Forelimb muscle (tissue), 1 donor: ENCODE data around the gene TRAPPC14. TPM values are rescaled to one million over a fixed set of nuclear protein-coding genes. Genes with fewer than 3 reads are reported as not detected.

Experiments used
- DNase-seq: peaks from one replicate; pipeline ENCODE4 v3.0.0-alpha.2; 2013; ENCODE audit warnings: low read depth
- polyA plus RNA-seq: library from polyadenylated mRNA; unstranded; fragments of 120-200 nt; gene quantifications from one replicate; pipeline ENCODE4 v1.2.1, GENCODE V29; 2013; ENCODE audit not compliant: insufficient read length

The TRAPPC14 gene
- polyA plus RNA-seq, 1 donor = 13.0 TPM

DNA sequence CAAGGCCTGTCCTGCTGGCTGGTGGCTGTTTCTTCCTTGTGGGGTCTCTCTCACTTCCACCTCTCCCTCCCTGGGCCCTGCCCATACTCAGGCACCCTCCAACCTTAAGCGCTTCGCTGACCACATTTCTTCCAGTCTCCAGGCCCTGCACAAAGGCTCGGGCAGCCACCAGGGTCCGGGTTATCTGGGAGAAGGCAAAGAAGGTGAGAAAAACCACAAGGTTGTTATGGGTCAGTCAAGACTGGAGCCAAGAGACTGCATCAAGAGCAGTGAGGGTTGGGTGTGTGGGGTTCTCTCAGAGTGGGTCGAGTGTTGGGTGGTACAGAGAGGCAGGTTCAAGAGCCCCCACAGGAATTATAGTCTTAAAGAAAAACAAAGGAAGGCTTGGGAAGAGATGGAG lies 16.1 kb upstream of the TRAPPC14 start:
- no peak for DNase-seq

DNA sequence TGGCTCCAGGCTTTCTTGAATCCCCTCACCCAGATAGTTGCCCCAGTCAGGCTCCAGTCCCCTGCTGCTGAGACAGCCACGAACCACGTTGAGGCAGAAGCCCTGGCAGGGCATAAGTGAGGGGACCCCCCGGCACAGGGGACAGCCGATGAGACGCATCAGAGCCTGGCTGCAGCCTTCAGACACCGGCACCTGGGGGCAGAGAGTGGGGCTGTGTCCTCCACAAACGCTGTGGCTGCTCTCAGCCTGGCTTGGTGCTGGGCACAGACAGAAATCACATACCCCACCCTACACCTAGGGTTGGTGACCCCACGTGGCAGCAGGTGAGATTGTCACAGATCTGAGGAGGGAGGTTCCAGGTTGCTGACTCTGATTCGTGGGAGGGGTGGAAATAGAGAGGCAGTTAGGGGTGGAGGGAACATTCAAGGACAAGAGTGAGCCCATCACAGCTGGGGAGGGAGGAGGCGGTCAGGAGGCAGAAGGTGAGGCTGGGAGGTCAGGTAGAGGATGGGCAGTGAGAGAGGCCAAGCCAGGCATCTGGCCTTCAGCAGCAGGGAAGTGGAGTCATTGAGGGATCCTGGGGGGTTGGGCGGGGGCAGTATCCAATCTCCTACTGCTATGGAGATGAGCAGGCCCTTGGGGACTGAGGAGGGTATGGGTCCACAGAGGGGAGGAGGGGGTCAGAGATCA lies 15.4 kb upstream of the TRAPPC14 start:
- DNase-seq = no peak

DNA sequence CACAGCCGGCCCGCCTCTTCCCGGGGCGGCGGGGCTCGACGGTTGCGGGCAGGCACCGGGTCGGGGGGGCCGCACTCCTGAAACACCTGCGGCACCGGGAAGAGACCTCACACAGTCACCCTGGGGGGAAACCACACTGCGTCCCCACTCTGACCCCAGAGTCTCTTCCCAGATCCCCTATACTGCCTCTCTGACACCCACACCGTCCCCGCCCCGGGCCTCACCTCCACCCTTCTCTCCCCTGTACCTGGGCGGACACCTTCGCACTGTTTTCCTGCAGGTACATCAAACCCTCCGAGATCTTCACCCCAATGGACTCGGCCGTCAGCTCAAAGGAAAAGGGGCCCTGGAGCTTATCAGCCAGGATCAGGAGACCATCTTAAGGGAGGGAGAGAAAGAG lies 13.3 kb upstream of the TRAPPC14 start:
- DNase-seq = no peak

DNA sequence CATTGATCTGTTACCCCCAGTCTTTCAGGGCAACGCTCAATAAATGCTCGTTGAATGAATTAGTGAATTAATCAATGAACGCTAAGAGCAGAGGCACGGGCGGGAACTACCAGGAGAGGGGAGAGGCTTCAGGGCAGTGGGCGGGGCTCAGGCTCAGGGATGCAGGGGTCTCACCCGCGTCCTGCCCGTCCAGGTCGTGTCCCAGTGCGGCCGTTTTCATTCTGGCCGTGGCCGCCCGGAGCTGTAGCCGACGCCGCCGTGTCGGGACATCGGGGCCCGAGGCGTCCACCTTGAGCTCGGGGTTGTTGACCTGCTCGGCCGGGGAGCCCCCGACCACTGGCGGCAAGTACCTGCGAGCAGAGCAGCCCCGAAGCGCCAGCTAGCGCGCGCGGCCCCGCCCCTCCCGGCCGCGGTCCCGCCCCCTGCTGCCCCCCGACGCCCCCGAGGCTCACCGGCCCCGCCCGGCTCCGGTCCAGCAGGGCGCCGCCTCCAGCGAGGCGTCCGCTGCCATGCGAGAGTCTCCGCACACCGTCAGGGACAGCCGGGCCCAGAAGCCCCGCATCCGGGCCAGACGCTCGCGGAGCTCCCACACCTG lies 12.7 kb upstream of the TRAPPC14 start:
- no peak for DNase-seq

DNA sequence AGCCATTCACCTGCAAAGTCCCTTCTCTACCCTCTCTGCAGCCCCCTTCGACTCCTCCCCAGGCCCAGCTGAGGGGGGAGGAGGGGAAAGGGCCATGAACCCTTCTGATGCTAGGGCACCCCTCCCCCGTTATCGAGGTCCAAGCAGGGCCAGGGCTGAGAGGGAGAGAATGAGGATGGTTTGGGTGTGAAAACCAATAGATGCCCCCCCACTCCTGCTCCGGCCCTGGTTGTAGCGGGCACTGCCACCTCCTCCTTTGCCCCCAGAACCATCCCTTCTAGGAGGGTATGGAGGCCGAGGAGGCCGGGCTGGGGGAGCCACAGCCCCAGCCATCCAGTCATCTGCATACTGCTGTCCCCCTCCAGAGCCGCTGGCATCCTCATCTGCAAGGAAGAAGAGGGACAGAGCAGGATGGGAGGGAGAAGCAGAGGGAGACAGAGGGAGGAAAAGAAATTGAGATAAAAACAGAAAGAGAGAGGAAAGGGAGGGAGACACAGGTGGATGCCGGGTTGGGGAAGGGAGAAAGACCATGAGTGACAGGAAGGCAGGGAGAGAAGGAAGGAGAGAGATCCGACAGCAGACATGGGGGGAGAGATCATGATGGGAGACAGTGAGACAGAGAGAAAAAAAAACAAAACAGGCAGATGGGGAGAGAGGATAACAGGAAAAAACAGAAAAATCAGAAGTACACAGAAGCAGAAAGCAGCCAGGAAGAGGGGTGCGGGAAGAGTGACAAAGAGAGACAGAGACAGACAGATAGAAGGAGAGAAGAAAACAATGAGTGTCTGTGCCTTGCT lies 11.8 kb upstream of the TRAPPC14 start:
- no peak for DNase-seq

DNA sequence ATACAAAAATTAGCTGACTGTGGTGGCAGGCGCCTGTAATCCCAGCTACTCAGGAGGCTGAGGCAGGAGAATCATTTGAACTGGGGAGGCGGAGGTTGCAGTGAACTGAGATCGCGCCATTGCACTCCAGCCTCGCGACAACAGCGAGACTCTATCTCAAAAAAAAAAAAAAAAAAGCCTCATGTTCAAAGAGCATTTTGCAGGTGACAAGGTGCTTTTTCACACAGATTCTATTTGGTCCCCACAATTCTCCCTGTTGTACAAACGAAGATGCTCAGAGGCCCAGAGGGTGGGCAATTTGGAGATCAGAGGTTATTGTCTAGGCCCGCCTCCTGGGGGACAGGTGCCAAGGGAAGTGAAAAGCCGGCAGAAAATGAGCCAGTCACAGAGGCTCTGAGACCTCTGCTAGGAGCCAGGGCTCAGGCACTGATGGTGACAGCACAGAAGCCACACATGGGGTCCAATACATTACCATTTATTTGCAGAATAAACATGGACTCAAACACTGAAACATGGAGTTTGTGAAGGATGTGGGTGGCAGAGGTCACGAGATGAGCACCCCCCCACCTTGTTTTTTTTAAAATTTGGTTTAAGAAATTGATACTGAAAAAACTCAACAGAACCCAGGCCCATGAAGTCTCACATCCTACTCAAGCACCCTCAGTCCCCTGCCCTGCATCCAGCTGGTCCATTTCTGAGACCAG lies 10.8 kb upstream of the TRAPPC14 start:
- no peak for DNase-seq

DNA sequence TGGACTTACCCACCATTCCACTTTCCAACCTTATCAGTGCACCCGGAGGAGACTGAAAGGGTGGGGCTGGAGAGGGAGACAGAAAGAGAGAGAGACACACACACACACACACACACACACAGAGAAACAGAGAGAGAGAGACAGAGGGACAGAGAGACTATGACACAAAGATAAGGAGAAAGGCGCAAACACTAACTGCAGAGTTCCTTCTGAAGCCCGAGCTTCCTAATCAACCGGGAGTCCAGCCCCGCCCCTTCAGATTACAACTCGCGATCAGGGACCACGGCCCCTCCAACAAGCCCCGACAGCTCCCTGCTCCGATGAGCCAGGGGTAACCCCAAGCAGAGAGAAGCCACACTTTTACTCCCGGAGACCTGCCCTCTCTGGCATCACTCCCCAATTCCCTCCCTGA lies 9.4 kb upstream of the TRAPPC14 start:
- no peak for DNase-seq

DNA sequence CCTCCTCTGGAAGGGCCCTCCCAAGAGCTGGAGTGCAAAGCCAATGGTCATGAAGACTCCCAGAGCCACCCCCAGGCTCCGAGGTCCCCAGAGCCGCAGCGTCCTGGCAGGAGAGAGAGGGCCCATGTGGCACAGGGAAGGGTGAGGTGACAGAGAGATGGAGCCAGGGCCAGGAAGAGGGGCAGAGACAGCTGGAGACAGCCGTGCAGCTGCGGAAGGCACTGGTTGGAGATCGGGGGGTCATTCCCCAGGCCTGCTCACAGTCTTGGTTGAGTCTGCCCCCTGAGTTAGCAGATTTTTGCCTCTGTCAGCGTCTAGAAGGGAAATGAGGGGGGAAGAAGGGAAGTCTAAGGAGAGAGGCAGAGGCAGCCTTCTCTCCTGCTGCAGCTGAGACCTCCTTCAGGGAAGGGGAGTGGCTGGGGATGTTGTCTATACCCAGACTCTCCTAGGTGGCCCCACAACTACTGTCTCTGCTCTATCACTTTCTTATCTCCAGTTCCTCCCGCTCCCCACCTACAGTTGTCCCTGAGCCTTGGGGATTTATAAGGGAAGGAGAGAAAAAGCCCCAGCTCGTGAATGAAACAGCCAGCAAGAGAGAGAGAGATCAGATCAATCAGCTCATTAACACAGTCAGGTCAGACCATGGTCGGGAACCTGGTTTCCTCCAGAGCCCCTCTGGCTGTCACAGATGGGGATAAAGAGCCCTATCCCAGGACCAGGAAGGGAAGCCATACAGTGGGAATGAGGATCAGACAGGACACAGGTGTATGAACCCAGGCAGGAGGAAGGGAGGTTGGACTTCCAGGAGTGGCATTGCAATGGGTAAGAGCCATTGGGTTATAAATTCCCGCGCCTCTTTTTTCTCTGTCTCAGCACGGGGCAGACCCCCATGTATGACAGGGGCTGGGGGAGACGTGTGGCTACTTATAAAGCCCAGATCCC lies 8.7 kb upstream of the TRAPPC14 start:
- DNase-seq = no peak

DNA sequence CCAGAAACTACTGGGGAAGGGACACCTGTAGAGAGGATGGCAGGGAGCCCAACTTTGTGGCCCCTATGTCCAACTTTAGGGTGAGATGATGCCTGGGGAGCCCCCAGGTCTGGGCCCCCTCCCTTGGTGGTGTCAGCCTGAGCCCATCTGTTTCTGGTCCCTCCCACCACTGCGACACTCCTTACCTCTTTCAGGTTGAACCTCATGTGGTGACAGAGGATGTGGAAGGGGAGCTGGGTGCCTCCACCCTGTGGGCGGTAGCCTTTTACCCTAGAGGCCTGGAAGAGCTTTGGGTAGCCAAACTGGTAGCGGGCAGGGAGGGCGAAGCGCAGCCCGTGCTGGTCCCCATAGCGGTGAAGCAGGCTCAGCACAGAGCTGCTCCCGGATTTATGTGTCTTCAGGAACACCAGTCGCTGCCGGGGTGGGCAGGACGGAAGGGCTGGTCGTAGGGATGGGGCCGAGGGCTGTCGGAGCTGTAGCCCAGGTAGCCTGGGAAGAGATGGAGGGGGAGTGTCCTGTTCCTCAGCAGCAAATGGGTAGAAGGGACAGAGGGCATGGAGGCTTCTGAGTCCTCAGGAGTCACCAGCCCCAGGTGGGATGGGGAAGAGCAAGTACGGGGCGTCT lies 7.9 kb upstream of the TRAPPC14 start:
- no peak for DNase-seq

DNA sequence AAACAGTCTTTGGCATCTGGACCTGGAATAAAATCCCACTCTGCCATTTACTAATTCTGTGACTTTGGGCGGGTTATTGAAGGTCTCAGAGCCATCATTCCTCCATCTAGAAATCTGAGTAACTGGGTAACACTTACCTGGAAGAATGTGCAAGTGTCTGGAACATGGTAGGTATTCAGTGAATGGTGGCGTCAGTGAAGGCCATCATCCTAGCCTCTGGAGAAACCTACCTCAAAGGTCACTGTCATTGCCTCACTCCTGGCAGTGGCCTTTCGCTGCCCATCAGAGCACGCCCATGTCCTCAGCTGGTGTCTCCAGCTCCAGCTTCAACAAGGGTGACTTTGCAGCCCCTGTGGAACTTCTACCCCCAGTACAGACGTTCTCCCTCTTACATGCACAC lies 5.3 kb upstream of the TRAPPC14 start:
- DNase-seq = no peak

DNA sequence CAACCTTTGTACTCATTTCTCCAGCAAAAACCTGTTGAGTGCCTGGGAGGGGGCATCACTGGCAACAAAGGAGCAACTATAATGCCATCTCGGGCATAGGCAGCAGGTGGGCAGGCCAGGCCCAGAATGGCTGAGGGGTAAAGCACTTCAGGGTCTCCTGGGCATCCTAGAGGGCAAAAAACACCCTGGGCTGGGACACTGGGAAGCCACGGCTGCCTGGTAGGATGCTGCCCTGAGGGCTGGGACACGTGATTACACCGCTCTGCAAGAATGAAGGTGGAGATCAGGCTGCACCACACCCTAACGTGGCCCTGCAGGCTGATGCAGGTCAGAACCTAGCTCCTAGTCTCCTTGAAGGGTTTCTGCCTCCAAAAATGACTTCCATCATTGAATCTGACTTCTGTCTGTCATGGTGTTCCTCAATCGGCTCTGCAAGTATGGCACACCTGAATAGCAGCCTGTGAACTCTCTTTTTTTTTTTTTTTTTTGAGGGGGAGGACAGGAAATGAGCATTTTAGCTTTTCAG lies 4.5 kb upstream of the TRAPPC14 start:
- DNase-seq = no peak

DNA sequence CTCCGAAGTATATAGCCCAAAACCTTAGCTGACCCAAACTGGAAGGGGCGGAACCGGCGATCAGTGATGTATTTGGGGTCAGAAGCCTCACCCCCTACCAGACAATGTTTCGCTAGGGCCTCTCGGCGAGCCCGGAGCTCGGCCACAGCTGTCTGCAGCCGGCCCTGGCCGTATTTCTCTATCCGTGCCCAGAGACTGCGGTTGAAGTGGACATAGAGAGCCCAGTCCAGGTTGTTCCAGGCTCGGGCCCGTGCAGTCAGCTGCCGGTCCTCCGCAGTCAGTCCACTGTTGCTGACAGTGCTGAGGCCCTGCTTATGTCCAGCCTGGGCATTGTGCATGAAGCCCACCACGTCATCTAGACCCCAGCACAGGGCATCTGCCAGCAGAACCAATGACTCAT lies 1.5 kb upstream of the TRAPPC14 start:
- no peak for DNase-seq

DNA sequence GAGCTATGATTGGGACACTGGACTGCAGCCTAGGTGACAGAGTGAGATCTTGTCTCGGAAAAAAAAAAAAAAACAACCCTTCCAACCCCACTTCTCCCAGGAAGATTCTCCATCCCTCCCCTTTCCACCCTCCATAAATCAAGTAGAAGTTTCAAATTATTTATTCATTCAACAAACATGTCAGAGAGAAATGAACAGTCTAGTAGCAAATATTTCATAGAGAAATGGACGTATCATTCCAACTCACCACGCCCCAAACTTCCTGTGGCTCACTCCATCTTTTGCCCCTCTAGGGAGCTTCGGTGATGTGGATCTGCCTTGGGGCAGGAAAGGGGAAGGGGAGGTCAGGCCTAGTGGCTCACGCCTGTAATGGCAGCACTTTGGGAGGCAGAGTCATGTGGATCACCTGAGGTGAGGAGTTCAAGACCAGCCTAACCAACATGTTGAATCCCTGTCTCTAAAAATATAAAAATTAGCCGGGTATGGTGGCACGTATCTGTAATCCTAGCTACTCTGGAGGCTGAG lies 638 bp upstream of the TRAPPC14 start:
- DNase-seq = no peak

DNA sequence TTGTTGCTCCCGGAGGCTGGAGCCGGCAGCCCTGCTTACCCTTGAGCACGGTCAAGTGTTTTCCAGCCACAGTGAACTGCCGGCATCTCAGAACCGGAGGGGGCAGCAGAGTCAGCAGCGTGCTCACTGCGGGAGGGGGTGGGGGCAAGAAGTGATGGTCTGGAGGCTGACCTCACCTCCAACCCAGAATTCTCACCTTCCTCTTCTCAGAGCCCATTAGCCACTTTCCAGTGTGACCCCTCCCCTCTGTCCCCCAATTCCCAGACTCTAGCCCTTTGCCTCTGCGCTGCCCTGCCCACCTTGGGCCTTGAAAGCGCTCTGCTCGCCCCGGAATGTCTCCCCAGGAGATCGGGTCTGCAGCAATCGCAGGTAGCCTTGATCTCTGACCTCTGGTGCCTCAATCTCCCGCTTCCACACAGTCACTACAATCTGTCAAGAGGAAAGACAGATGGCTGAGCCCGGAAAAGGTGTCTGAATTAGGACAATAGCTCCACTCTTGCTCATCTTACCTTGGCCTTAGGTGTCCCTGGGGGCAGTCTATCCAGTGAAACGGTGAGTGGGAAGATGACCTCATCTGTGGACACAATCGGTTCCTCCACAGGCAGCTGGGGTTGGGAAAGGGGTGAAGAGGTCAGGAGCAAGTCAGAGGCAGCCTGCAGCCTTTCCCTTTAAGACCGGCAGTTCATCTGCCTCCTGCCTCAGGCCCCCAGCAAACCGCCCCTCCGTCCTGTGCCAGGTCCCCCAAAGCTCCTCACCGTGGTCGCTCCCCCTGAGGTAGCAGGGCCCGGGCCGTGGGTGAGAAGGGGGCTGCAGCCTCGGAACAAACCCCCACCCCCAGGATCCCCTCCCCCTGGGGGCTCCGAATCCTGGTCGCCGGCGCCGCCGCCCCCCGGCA lies 942 bp downstream of the TRAPPC14 start:
- DNase-seq = no peak

DNA sequence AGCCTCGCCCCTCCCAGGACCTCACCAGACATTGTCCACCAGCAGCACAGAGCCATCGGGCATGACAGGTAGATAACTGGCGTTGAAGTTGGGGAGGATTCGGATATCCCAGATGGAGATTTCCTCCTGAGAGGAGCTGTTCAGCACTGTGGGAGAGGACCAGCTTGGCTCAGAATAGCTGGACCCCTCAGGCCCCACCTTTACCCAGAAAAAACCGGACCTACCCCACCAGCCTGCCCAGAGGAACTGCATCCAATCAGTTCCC lies 1.5 kb downstream of the TRAPPC14 start:
- DNase-seq = no peak

DNA sequence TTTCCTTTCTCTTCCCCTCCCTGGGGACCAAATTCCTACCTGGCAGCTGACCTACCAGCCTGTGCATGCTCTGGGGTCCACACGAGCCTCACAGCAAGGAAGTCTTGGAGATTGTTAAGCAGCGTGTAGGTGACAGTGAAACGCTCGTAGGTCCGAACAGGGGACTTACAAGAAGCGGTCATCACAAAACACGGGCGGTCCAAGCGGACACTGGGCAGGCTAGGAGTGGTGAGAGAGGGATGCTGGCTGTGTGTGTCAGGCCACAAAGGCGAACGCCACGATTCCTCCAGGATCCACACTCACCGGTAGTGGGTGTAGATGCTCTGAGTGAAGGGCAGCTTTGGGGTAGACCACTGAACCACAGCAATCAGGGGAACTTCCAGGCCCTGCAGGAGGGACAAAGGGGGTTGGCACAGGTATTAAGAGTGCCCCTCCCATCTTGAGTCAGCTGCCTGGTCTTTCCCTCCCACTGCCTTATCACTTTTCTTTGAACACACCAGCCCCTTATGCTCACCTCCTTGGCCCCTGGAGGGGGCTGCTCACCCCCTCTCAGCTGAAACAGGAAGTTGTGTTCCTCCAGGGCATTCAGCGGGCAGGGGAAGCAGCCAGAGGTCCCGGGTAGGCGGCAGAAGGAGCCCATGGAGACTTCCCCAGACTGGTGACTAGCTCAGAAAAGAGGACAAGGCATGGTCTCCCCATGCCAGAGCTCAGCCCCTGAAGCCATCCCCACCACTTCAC lies 2.0 kb downstream of the TRAPPC14 start:
- no peak for DNase-seq

DNA sequence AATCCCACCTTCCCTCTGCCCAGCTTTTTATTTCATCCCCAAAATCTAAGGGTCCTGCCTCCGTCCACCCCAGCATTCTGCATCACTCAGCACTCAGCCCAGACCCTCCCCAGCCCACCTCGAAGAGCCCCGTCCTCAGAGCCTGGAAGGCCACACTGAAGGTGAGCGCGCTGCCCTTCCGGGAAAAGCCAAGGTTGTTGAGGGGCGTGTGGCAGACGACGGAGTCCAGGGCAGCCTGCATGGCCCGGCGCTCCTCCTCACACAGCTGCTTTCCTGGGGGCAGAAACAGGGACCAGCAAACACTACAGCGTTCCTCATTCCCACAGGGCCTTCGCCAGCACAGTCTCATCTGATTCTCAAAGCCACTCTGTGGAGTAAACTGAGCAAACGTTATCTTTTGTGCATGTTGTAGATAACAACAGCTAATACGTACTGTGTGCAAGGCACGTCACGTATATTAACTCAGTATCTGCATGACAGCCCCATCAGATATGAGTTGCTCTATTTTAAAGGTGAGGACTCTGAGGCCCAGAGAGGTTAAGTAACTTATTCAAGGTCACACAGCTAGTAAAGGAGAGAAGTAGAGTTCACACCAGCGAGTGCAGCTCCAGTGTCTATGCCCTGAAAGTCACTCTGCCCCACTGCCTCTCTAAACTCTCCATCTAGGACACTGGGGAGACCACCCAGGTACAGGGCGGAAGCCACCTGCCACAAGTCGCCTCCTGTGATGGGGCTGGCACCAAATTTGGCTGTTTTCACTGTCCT lies 2.8 kb downstream of the TRAPPC14 start:
- DNase-seq = no peak
